Fibroblast of skin of right quadriceps (primary cell): ENCODE results near the gene CA9.

Experiments
- DNase-seq: peaks from one replicate; pipeline ENCODE4 v3.0.0-alpha.2; 2013

Gene CA9

GRCh38 chr9:35675732-35676392 is 2.1 kb downstream of the CA9 start:
- DNase-seq, result peak; percentile 45

GRCh38 chr9:35679091-35679490 is 5.4 kb downstream of the CA9 start:
- no peak for DNase-seq

GRCh38 chr9:35679766-35680330 is 6.1 kb downstream of the CA9 start:
- no peak for DNase-seq

DNA sequence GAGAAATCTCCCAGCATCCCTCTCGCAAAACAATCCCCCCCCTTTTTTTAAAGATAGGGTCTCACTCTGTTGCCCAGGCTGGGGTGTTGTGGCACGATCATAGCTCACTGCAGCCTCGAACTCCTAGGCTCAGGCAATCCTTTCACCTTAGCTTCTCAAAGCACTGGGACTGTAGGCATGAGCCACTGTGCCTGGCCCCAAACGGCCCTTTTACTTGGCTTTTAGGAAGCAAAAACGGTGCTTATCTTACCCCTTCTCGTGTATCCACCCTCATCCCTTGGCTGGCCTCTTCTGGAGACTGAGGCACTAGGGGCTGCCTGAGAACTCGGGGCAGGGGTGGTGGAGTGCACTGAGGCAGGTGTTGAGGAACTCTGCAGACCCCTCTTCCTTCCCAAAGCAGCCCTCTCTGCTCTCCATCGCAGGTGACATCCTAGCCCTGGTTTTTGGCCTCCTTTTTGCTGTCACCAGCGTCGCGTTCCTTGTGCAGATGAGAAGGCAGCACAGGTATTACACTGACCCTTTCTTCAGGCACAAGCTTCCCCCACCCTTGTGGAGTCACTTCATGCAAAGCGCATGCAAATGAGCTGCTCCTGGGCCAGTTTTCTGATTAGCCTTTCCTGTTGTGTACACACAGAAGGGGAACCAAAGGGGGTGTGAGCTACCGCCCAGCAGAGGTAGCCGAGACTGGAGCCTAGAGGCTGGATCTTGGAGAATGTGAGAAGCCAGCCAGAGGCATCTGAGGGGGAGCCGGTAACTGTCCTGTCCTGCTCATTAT is 6.8 kb downstream of the CA9 start:
- DNase-seq, result peak; percentile 68

DNA sequence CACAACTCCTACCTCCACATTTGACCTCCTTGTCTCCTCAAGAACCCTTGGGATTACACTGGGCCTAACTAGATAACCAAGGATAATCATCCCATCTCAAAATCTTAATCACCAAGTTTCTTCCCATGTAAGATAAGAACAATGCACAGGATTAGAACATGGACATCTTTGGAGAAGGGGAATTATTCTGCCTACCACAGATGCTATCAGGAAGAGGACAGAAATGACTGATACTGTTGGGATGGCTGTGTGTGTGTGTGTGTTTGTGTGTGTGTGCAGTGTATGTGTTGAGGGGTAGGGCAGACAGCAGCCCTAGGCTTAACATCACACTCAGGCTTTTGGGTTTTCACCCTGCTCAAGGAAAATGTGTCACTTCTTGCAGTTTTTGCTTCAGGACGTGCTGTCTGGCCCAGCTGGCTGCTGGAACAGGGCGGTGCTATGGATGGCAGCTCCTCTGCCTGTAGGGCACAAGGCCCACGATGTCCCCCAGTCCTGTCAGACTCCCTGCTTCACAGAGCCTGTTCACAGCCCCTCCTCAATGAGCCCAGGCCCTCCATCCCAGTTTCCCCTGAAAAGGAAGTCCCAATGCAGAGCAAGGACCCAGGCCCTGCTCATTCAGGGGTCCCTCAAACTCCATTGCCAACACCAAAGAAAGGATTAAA is 7.7 kb downstream of the CA9 start:
- peak; percentile 49 for DNase-seq

DNA sequence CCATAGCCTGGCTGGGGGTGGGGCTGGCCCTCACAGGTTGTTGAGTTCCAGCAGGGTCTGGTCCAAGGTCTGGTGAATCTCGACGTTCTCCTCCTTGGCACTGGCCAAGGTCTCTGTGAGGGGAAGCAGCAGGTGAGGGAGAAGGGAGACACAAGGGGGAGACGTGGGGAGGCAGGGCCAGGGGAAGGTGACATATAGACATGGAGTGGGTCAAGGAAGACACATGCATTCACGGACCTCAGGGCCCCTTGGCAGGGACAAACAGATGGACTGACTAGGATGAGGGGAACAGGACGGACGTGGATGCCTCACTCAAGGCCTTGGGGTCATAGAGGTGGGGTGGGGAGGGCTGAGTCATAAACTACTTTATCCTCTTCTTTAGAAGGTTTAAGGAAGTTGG is 8.3 kb downstream of the CA9 start:
- DNase-seq, result no peak

GRCh38 chr9:35682520-35683315 is 9.0 kb downstream of the CA9 start:
- no peak for DNase-seq

DNA sequence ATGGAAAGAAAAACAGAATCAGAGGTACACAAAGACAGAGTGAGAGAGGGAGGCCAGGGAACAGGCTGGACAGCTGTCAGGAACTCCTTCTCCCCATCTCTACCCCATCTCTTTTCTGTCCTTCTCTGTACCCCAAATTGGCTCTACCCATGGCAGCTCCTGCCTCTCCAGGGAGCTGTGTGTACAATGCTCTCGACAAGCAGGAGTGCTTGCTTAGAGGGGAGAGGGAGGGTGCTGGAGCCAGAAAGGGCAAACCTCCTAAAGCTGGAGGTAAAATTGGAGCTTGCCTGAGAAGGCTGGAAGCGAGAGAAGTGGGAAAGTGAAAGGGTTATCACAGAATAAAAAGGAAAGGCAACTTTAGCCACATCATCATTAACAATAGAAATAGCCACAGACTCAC is 9.6 kb downstream of the CA9 start:
- DNase-seq, result no peak

DNA sequence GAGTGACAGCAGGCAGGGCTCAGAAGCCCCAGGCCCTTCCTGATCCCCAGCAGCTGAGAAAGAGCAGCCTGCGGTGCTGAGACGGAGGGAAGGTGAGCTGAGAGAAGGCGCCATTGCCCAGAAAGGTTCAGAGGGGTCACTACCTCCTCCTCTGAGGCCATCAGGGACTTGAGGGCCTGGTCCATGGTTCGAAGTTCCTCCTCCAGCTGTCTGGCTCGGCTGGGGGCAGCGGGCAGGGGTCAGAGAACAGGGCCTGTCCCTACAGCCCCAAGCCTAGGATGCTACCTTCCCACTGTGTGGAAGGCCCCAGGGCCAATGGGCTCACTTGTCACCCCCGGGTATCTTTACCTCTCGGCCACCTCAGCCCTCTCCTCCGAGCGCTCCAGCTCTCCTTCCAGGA is 11.2 kb downstream of the CA9 start:
- DNase-seq, result no peak

DNA sequence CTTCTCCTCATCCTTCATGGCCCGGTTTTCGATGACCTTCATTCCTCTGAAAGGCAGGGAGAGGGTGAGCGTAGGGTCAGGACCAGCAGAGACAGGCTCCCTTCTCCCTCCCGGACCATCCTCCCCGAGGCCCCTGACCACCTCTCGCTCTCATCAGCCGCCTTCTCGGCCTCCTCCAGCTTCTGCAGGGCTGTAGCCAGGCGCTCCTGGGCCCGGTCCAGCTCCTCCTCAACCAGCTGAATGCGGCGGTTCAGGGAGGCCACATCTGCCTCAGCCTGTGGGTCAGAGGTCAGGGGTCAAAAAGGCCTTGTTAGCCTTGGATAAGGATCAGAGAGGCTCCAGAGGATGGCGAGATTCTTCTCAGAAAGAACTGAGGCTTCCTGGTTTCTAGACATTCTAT is 11.8 kb downstream of the CA9 start:
- no peak for DNase-seq

GRCh38 chr9:35686222-35687203 is 12.8 kb downstream of the CA9 start:
- peak; percentile 47 for DNase-seq

- no peak for DNase-seq
Observed at GRCh38 chr9:35687306-35687705, 13.6 kb downstream of the CA9 start.

GRCh38 chr9:35687972-35688557 is 14.3 kb downstream of the CA9 start:
- DNase-seq, result no peak

DNA sequence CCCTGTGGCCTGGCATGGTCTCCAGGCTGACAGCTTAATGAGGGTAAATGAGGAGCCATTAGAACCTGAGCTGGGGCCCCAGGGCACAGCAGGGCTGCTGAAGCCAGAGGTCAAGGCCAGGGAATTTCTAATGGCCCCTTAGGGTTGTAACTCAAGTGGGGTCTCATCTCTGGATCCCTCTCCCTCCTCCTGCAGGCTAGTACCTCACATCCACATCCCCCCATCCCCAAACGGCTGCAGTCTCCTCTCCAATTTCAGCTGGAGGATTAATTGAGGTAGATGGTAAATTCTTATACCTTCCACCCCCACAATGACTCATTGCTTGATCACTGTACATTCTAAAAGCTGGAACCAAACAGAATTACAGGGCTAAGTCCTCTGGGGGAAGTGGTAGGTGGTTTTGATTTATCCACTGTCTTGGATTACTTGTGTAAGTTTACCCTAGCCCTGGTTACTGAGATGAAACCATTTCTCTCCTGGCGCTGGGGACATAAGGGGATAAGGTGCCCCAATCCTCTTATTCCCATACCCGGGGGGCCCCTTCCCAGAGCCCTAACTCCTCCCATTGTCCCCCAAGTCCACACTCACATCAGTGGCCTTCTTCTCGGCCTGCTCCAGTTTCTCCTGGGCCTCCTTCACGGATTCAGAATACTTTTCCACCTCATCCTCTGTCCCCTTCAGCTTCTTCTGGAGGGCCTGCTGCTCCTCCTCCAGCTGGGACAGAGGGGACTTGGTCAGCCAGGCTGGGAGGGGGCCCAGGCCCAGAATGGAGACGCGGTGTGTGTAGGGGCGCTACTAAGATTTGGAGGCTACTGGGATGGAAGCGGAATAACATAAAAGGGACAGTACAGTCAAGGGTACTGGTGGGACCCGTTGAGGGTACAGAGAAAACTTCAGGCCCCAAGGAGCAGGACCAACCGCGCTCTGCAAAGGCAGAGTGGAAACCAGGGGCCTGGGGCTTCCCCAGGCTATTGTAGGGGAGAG is 15.1 kb downstream of the CA9 start:
- DNase-seq, result peak; percentile 91

- DNase-seq, result peak; percentile 95
Observed at GRCh38 chr9:35689542-35690293, 16.0 kb downstream of the CA9 start, which contains the start of gene TPM2. TSS of gene TPM2 (minus strand) at chr9:35689925. CDS start at chr9:35689817, 108 bp downstream.

GRCh38 chr9:35690294-35690613 is 16.5 kb downstream of the CA9 start:
- no peak for DNase-seq

GRCh38 chr9:35690614-35691333 is 17.0 kb downstream of the CA9 start:
- DNase-seq, result peak; percentile 92

DNA sequence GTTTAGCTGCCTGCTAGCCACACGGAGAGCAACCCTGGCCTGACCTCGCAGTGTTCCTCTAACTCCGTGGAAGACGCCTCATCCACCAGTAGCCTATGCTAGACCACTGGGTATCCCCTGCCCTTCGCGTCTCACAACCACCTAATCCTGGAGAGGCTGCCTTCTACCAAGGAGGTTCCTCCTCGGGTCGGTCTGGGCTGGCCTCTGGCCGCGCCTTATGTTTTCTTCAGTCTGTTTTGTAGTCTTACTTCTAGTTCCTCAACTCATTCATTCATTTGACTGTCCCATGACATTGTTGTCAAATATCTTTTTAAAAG is 17.6 kb downstream of the CA9 start:
- DNase-seq, result no peak
